Measurements from ENCODE around the gene VCPKMT. TPM values are rescaled to one million over a fixed set of nuclear protein-coding genes. Genes with fewer than 3 reads are reported as not detected.

VCPKMT gene
- total RNA-seq, 1 donor from 2014 or later, result 8.1 TPM

GRCh38 chr14:50113381-50114035 is 2.9 kb downstream of the VCPKMT start:
- peaks cover 13% of the 10 kb centered on the region for H3K27me3 Mint-ChIP-seq (ENCODE audit: unreplicated experiment)
- no peak for TF ChIP-seq CTCF (IDR thresholded peaks at IDR 0.05; ENCODE audit: unreplicated experiment)
- no peaks in the 10 kb centered on the region for H3K9me3 Mint-ChIP-seq (ENCODE audit: unreplicated experiment)
- peak overlapping the region; percentile 57 for H3K4me3 Mint-ChIP-seq (ENCODE audit: unreplicated experiment)
- peaks cover 32% of the 10 kb centered on the region for H3K36me3 Mint-ChIP-seq (ENCODE audit: low read depth, unreplicated experiment)
- H3K4me1 Mint-ChIP-seq (ENCODE audit: unreplicated experiment), result peaks cover 10% of the 10 kb centered on the region
- peak overlapping the region; percentile 8 for H3K27ac Mint-ChIP-seq (ENCODE audit: unreplicated experiment)
- DNase-seq (ENCODE audit: low spot score), result no peak

- no peak for DNase-seq (ENCODE audit: low spot score)
- H3K4me1 Mint-ChIP-seq (ENCODE audit: unreplicated experiment), result peaks cover under 1% of the 10 kb centered on the region
- H3K27me3 Mint-ChIP-seq (ENCODE audit: unreplicated experiment), result peaks cover 3% of the 10 kb centered on the region
Observed at GRCh38 chr14:50110323-50111037, 5.9 kb downstream of the VCPKMT start.

GRCh38 chr14:50109342-50109741 is 7.0 kb downstream of the VCPKMT start:
- no peak overlapping the region for H3K27ac Mint-ChIP-seq (ENCODE audit: unreplicated experiment)
- no peak overlapping the region for H3K4me3 Mint-ChIP-seq (ENCODE audit: unreplicated experiment)
- H3K36me3 Mint-ChIP-seq (ENCODE audit: low read depth, unreplicated experiment), result peaks cover 19% of the 10 kb centered on the region
- no peaks in the 10 kb centered on the region for H3K4me1 Mint-ChIP-seq (ENCODE audit: unreplicated experiment)
- H3K9me3 Mint-ChIP-seq (ENCODE audit: unreplicated experiment), result no peaks in the 10 kb centered on the region
- DNase-seq (ENCODE audit: low spot score), result peak; percentile 15
- peak; percentile 62 for TF ChIP-seq CTCF (IDR thresholded peaks at IDR 0.05; ENCODE audit: unreplicated experiment)
- H3K27me3 Mint-ChIP-seq (ENCODE audit: unreplicated experiment), result peaks cover 3% of the 10 kb centered on the region

More at GRCh38 chr14:50110323-50111037, 5.9 kb downstream of the VCPKMT start:
- TF ChIP-seq CTCF (IDR thresholded peaks at IDR 0.05; ENCODE audit: unreplicated experiment), result no peak
- Mint-ChIP-seq H3K4me3 (ENCODE audit: unreplicated experiment) (peak overlapping the region; percentile 15), H3K27ac (ENCODE audit: unreplicated experiment) (no peak overlapping the region), H3K36me3 (ENCODE audit: low read depth, unreplicated experiment) (peaks cover 20% of the 10 kb centered on the region), H3K9me3 (ENCODE audit: unreplicated experiment) (no peaks in the 10 kb centered on the region)

GRCh38 chr14:50107850-50108249 is 8.5 kb downstream of the VCPKMT start:
- Mint-ChIP-seq H3K9me3 (ENCODE audit: unreplicated experiment) (no peaks in the 10 kb centered on the region), H3K4me3 (ENCODE audit: unreplicated experiment) (no peak overlapping the region), H3K36me3 (ENCODE audit: low read depth, unreplicated experiment) (peaks cover 16% of the 10 kb centered on the region), H3K27ac (ENCODE audit: unreplicated experiment) (no peak overlapping the region), H3K27me3 (ENCODE audit: unreplicated experiment) (peaks cover 6% of the 10 kb centered on the region), H3K4me1 (ENCODE audit: unreplicated experiment) (no peaks in the 10 kb centered on the region)
- no peak for DNase-seq (ENCODE audit: low spot score)
- no peak for TF ChIP-seq CTCF (IDR thresholded peaks at IDR 0.05; ENCODE audit: unreplicated experiment)

GRCh38 chr14:50106178-50106577 is 10.2 kb downstream of the VCPKMT start:
- H3K36me3 Mint-ChIP-seq (ENCODE audit: low read depth, unreplicated experiment), result peaks cover 9% of the 10 kb centered on the region
- DNase-seq (ENCODE audit: low spot score), result no peak
- H3K4me3 Mint-ChIP-seq (ENCODE audit: unreplicated experiment), result no peak overlapping the region
- H3K27me3 Mint-ChIP-seq (ENCODE audit: unreplicated experiment), result peaks cover 6% of the 10 kb centered on the region
- H3K27ac Mint-ChIP-seq (ENCODE audit: unreplicated experiment), result no peak overlapping the region
- TF ChIP-seq CTCF (IDR thresholded peaks at IDR 0.05; ENCODE audit: unreplicated experiment), result no peak
- H3K9me3 Mint-ChIP-seq (ENCODE audit: unreplicated experiment), result no peaks in the 10 kb centered on the region
- no peaks in the 10 kb centered on the region for H3K4me1 Mint-ChIP-seq (ENCODE audit: unreplicated experiment)

All from endothelial cell (in vitro differentiated cells).